Activated T-helper 2 cell treated with anti-CD3 and anti-CD28 coated beads, Interferon-gamma antibody, Interleukin-2, Interleukin-4, amounts not matched to agents 10 μg/mL and 5 μg/mL and 100 μg/mL, durations not matched to agents 14 hours and 24 hours and 36 hours (primary cell): Measurements from ENCODE around the gene NAIF1. TPM values are rescaled to one million over a fixed set of nuclear protein-coding genes. Genes with fewer than 3 reads are reported as not detected.
"Not testable (repeated sequence)": the region's sequence is repeated elsewhere in the genome, so short reads cannot be mapped to it uniquely, and the experiment has no call there.

Source experiments
- DNase-seq: peaks from one replicate; pipeline ENCODE4 v3.0.0; 2021; ENCODE audit warnings: low spot score
- H3K27ac Mint-ChIP-seq: one replicate; pipeline ENCODE4 v1.8.0; 2021; ENCODE audit warnings: mixed read lengths
- H3K27me3 Mint-ChIP-seq: one replicate; pipeline ENCODE4 v1.8.0; 2021; ENCODE audit warnings: low read depth, mixed read lengths
- H3K36me3 Mint-ChIP-seq: one replicate; pipeline ENCODE4 v1.8.0; 2021; ENCODE audit warnings: low read depth, mixed read lengths
- H3K4me1 Mint-ChIP-seq: one replicate; pipeline ENCODE4 v1.8.0; 2021; ENCODE audit warnings: low read depth, mixed read lengths
- H3K4me3 Mint-ChIP-seq: one replicate; pipeline ENCODE4 v1.8.0; 2021; ENCODE audit warnings: low read depth, mild to moderate bottlenecking, moderate library complexity, mixed read lengths
- H3K9me3 Mint-ChIP-seq: one replicate; pipeline ENCODE4 v1.8.0; 2021; ENCODE audit warnings: mixed read lengths
- intact Hi-C: fragments of 100-400 bp; cut with micrococcal nuclease; formaldehyde crosslinking; loops from one replicate; pipeline ENCODE4 v1.15.1; 2023
- total RNA-seq: library from RNA; stranded (reverse); gene quantifications from 2 replicates; pipeline ENCODE4 v1.2.3, GENCODE V29; 2022

NAIF1 gene
- 10.2 and 10.5 TPM in 2 replicates for total RNA-seq

GRCh38 chr9:128066713-128067644 lies at the start of gene NAIF1:
Gene NAIF1, minus strand, starts transcription at chr9:128067320. Its CDS starts 219 bp downstream, at chr9:128067101.
- H3K36me3 Mint-ChIP-seq: peaks cover 26% of the 10 kb centered on the region
- no peaks in the 10 kb centered on the region for H3K9me3 Mint-ChIP-seq
- no peaks in the 10 kb centered on the region for H3K27me3 Mint-ChIP-seq
- no peak within 1 kb of the TSS for H3K4me3 Mint-ChIP-seq
- H3K27ac Mint-ChIP-seq: peak within 1 kb of the TSS; percentile 73
- peaks cover 34% of the 10 kb centered on the region for H3K4me1 Mint-ChIP-seq
- DNase-seq: peak; percentile 97
- intact Hi-C loops: loop anchor here (1.0 to 10.0 kb wide), 3 partner anchors 27 to 292 kb away; partner anchors contain the start of gene SH2D3C

- Mint-ChIP-seq H3K27ac (no peak overlapping the region), H3K4me3 (no peak overlapping the region), H3K36me3 (peaks cover 15% of the 10 kb centered on the region), H3K9me3 (no peaks in the 10 kb centered on the region), H3K27me3 (no peaks in the 10 kb centered on the region), H3K4me1 (peaks cover 2% of the 10 kb centered on the region)
- intact Hi-C loops: loop anchor here (1.0 to 2.0 kb wide), 2 partner anchors 11 to 174 kb away; partner anchors contain the start of gene PTGES2
- DNase-seq: no peak
Observed at GRCh38 chr9:128116104-128117083, 49.3 kb upstream of the NAIF1 start.

- intact Hi-C loops: loop anchor here (2.0 kb wide), 1 partner anchor 173 kb away; no protein-coding TSS in a partner anchor
- H3K27ac Mint-ChIP-seq: no peak overlapping the region
- no peak for DNase-seq
- H3K27me3 Mint-ChIP-seq: no peaks in the 10 kb centered on the region
- H3K9me3 Mint-ChIP-seq: no peaks in the 10 kb centered on the region
- H3K36me3 Mint-ChIP-seq: peaks cover 15% of the 10 kb centered on the region
- H3K4me3 Mint-ChIP-seq: no peak overlapping the region
- peaks cover 2% of the 10 kb centered on the region for H3K4me1 Mint-ChIP-seq
Observed at GRCh38 chr9:128115187-128116103, 48.3 kb upstream of the NAIF1 start.

- intact Hi-C loops: no loop called here
- Mint-ChIP-seq H3K27me3 (no peaks in the 10 kb centered on the region), H3K27ac (no peak overlapping the region), H3K9me3 (no peaks in the 10 kb centered on the region), H3K4me1 (peaks cover 2% of the 10 kb centered on the region), H3K4me3 (no peak overlapping the region), H3K36me3 (peaks cover 20% of the 10 kb centered on the region)
- DNase-seq: no peak
Observed at GRCh38 chr9:128114326-128115186, 47.4 kb upstream of the NAIF1 start.

GRCh38 chr9:128113526-128114325 lies 46.6 kb upstream of the NAIF1 start:
- Mint-ChIP-seq H3K4me1 (peaks cover 2% of the 10 kb centered on the region), H3K27ac (no peak overlapping the region), H3K4me3 (no peak overlapping the region)

GRCh38 chr9:128111726-128112125 lies 44.6 kb upstream of the NAIF1 start:
- H3K4me3 Mint-ChIP-seq, H3K27me3 Mint-ChIP-seq, H3K4me1 Mint-ChIP-seq, DNase-seq, H3K9me3 Mint-ChIP-seq, H3K27ac Mint-ChIP-seq, intact Hi-C loops: not testable (repeated sequence)
- H3K36me3 Mint-ChIP-seq: peaks cover 39% of the 10 kb centered on the region

More at GRCh38 chr9:128113526-128114325, 46.6 kb upstream of the NAIF1 start:
- no peak for DNase-seq
- H3K9me3 Mint-ChIP-seq: no peaks in the 10 kb centered on the region
- peaks cover 26% of the 10 kb centered on the region for H3K36me3 Mint-ChIP-seq
- no peaks in the 10 kb centered on the region for H3K27me3 Mint-ChIP-seq
- intact Hi-C loops: no loop called here

- Mint-ChIP-seq H3K4me1 (no peaks in the 10 kb centered on the region), H3K9me3 (no peaks in the 10 kb centered on the region), H3K36me3 (peaks cover 47% of the 10 kb centered on the region), H3K27ac (no peak overlapping the region), H3K4me3 (no peak overlapping the region), H3K27me3 (no peaks in the 10 kb centered on the region)
- intact Hi-C loops: no loop called here
- DNase-seq: no peak
Observed at GRCh38 chr9:128109050-128109709, 42.1 kb upstream of the NAIF1 start.

GRCh38 chr9:128108269-128109049 lies 41.3 kb upstream of the NAIF1 start:
- no peak overlapping the region for H3K4me3 Mint-ChIP-seq
- H3K27ac Mint-ChIP-seq: no peak overlapping the region
- no peaks in the 10 kb centered on the region for H3K9me3 Mint-ChIP-seq
- no peak for DNase-seq
- H3K27me3 Mint-ChIP-seq: no peaks in the 10 kb centered on the region
- peaks cover 49% of the 10 kb centered on the region for H3K36me3 Mint-ChIP-seq
- H3K4me1 Mint-ChIP-seq: peaks cover 3% of the 10 kb centered on the region
- intact Hi-C loops: no loop called here

- DNase-seq: no peak
- peaks cover 10% of the 10 kb centered on the region for H3K4me1 Mint-ChIP-seq
- H3K9me3 Mint-ChIP-seq: no peaks in the 10 kb centered on the region
- no peak overlapping the region for H3K4me3 Mint-ChIP-seq
- peaks cover 54% of the 10 kb centered on the region for H3K36me3 Mint-ChIP-seq
- no peaks in the 10 kb centered on the region for H3K27me3 Mint-ChIP-seq
- H3K27ac Mint-ChIP-seq: no peak overlapping the region
- intact Hi-C loops: no loop called here
Observed at GRCh38 chr9:128107468-128108268, 40.5 kb upstream of the NAIF1 start.
